IMR-90 (cell line): Measurements from ENCODE around the gene ATF7IP. TPM values are rescaled to one million over a fixed set of nuclear protein-coding genes. Genes with fewer than 3 reads are reported as not detected.

Experiments used
- ATAC-seq: fragments of 200-7000 bp; cut with Tn5 transposase; 2 replicates; pipeline ENCODE4 v1.9.1; 2020; ENCODE audit warnings: low read depth, mild to moderate bottlenecking, moderate library complexity
- BruUV-seq: library from RNA; stranded (reverse); fragments of 400-500 nt; replicated peaks from 2 replicates; lab custom pipeline; 2021; lab: Mats Ljungman, UMichigan
- CTCF ChIA-PET: fragments of 300-600 bp; formaldehyde crosslinking; extraction: SDS; loops from one replicate; lab custom pipeline; 2021; ENCODE audit warnings: antibody characterized with exemption; lab: Yijun Ruan, JAX
- POLR2A ChIA-PET: fragments of 300-600 bp; sonication (Branson Sonifier 250); formaldehyde crosslinking; loops from one replicate; lab custom pipeline; 2022; ENCODE audit warnings: antibody characterized with exemption; ENCODE audit not compliant: unreplicated experiment; lab: Charles Lee
- DNase-seq: peaks from one replicate; pipeline ENCODE4 v3.0.0; 2013
- H2AFZ ChIP-seq: replicated peaks from 2 replicates; pipeline ENCODE3; 2013; ENCODE audit warnings: low read length, mild to moderate bottlenecking; ENCODE audit not compliant: poor library complexity
- H2AK5ac ChIP-seq: 2 replicates; pipeline ENCODE4 v1.6.1; 2013; ENCODE audit warnings: low read depth, low read length, inconsistent platforms
- H2AK9ac ChIP-seq: replicated peaks from 2 replicates; pipeline ENCODE3; 2013; ENCODE audit warnings: mild to moderate bottlenecking, low read depth, low read length, moderate library complexity; ENCODE audit not compliant: poor library complexity
- H2BK120ac ChIP-seq: 2 replicates; pipeline ENCODE4 v1.6.1; 2013; ENCODE audit warnings: low read depth, low read length, inconsistent platforms
- H2BK15ac ChIP-seq: 3 replicates; pipeline ENCODE4 v1.6.1; 2013; ENCODE audit warnings: low read depth, low read length, inconsistent platforms
- H2BK20ac ChIP-seq: 2 replicates; pipeline ENCODE4 v1.6.1; 2013; ENCODE audit warnings: low read depth, mild to moderate bottlenecking, inconsistent platforms, low read length, moderate library complexity
- H2BK5ac ChIP-seq: 2 replicates; pipeline ENCODE4 v1.6.1; 2013; ENCODE audit warnings: mild to moderate bottlenecking, low read depth, low read length, inconsistent platforms; ENCODE audit not compliant: poor library complexity, severe bottlenecking
- H3K14ac ChIP-seq: replicated peaks from 2 replicates; pipeline ENCODE4 v1.6.1; 2013; ENCODE audit warnings: low read depth, low read length, inconsistent platforms
- H3K18ac ChIP-seq: 2 replicates; pipeline ENCODE4 v1.6.1; 2013; ENCODE audit warnings: low read depth, low read length, control low read depth
- H3K23ac ChIP-seq: 2 replicates; pipeline ENCODE4 v1.6.1; 2013; ENCODE audit warnings: low read depth, low read length, inconsistent platforms
- H3K27ac ChIP-seq: 2 replicates; pipeline ENCODE4 v1.5.1; 2013; ENCODE audit warnings: mild to moderate bottlenecking, control low read depth, low read length; ENCODE audit not compliant: insufficient read depth
- H3K27me3 ChIP-seq: 2 replicates; pipeline ENCODE4 v1.6.1; 2013; ENCODE audit warnings: low read length; ENCODE audit not compliant: control insufficient read depth, insufficient read depth
- H3K36me3 ChIP-seq: 2 replicates; pipeline ENCODE4 v1.6.1; 2013; ENCODE audit warnings: low read length, mixed read lengths; ENCODE audit not compliant: control insufficient read depth, insufficient read depth
- H3K4ac ChIP-seq: 2 replicates; pipeline ENCODE4 v1.6.1; 2013; ENCODE audit warnings: low read depth, low read length, inconsistent platforms
- H3K4me1 ChIP-seq: 2 replicates; pipeline ENCODE4 v1.6.1; 2013; ENCODE audit warnings: low read length, mixed read lengths; ENCODE audit not compliant: control insufficient read depth, insufficient read depth
- H3K4me2 ChIP-seq: 2 replicates; pipeline ENCODE4 v1.6.1; 2013; ENCODE audit warnings: low read depth, mild to moderate bottlenecking, control low read depth, low read length, moderate library complexity
- H3K4me3 ChIP-seq: 2 replicates; pipeline ENCODE4 v1.5.1; 2013; ENCODE audit warnings: low read depth, mild to moderate bottlenecking, control low read depth, low read length, moderate library complexity; ENCODE audit not compliant: insufficient read depth
- H3K56ac ChIP-seq: 2 replicates; pipeline ENCODE4 v1.6.1; 2013; ENCODE audit warnings: low read length, inconsistent platforms; ENCODE audit not compliant: insufficient read depth; ENCODE audit errors: extremely low read depth
- H3K79me1 ChIP-seq, 2 experiments: 2 replicates each; pipeline ENCODE4 v1.6.1; 2013; ENCODE audit warnings: low read length in 2 of 2, inconsistent platforms in 1 of 2, low read depth in 1 of 2
- H3K9ac ChIP-seq: 2 replicates; pipeline ENCODE4 v1.6.1; 2013; ENCODE audit warnings: low read depth, low read length, control low read depth
- H3K9me1 ChIP-seq: 2 replicates; pipeline ENCODE4 v1.6.1; 2013; ENCODE audit warnings: low read length, inconsistent platforms; ENCODE audit not compliant: insufficient read depth
- H3K9me3 ChIP-seq: 2 replicates; pipeline ENCODE4 v1.6.1; 2013; ENCODE audit warnings: low read length; ENCODE audit not compliant: control insufficient read depth, insufficient read depth
- H4K20me1 ChIP-seq: 2 replicates; pipeline ENCODE4 v1.6.1; 2013; ENCODE audit warnings: low read length, inconsistent platforms; ENCODE audit not compliant: insufficient read depth
- H4K5ac ChIP-seq: 2 replicates; pipeline ENCODE4 v1.6.1; 2013; ENCODE audit warnings: mild to moderate bottlenecking, low read depth, low read length, control low read depth
- H4K8ac ChIP-seq, 2 experiments: 2 replicates each; pipeline ENCODE4 v1.6.1; 2013; ENCODE audit warnings: low read depth in 2 of 2, low read length in 2 of 2, control low read depth in 1 of 2, inconsistent platforms in 1 of 2
- H4K91ac ChIP-seq: 2 replicates; pipeline ENCODE4 v1.6.1; 2013; ENCODE audit warnings: low read depth, low read length, inconsistent platforms; ENCODE audit not compliant: insufficient read depth
- BHLHE40 ChIP-seq: fragments of 150-350 bp; IDR thresholded peaks from 2 replicates; pipeline ENCODE4 v1.6.1; 2016; ENCODE audit warnings: mild to moderate bottlenecking, low read depth, low read length
- CEBPB ChIP-seq: IDR thresholded peaks from 2 replicates; pipeline ENCODE4 v1.6.1; 2012; ENCODE audit warnings: low read depth, low read length, improper control_type of control experiment
- CHD1 ChIP-seq: IDR thresholded peaks from 2 replicates; pipeline ENCODE4 v1.6.1; 2012; ENCODE audit warnings: low read depth, low read length, improper control_type of control experiment
- FOS ChIP-seq: fragments of 150-350 bp; IDR thresholded peaks from 2 replicates; pipeline ENCODE4 v1.6.1; 2016; ENCODE audit warnings: low read depth, low read length
- MAFK ChIP-seq: IDR thresholded peaks from 2 replicates; pipeline ENCODE4 v1.6.1; 2012; ENCODE audit warnings: low read depth, low read length, improper control_type of control experiment
- MAZ ChIP-seq: IDR thresholded peaks from 2 replicates; pipeline ENCODE4 v1.6.1; 2012; ENCODE audit warnings: low read depth, mild to moderate bottlenecking, low read length, improper control_type of control experiment, moderate library complexity, borderline replicate concordance
- MXI1 ChIP-seq: IDR thresholded peaks from 2 replicates; pipeline ENCODE4 v1.6.1; 2012; ENCODE audit warnings: low read depth, mild to moderate bottlenecking, low read length, moderate library complexity, borderline replicate concordance
- NFE2L2 ChIP-seq: fragments of 150-350 bp; IDR thresholded peaks from 2 replicates; pipeline ENCODE4 v1.6.1; 2016; ENCODE audit warnings: low read depth, mild to moderate bottlenecking, low read length
- POLR2A ChIP-seq: IDR thresholded peaks from 2 replicates; pipeline ENCODE4 v1.6.1; 2012; ENCODE audit warnings: mild to moderate bottlenecking, low read depth, low read length
- RAD21 ChIP-seq: IDR thresholded peaks from 2 replicates; pipeline ENCODE4 v1.6.1; 2012; ENCODE audit warnings: low read length, improper control_type of control experiment
- RCOR1 ChIP-seq: IDR thresholded peaks from 2 replicates; pipeline ENCODE4 v1.6.1; 2012; ENCODE audit warnings: mild to moderate bottlenecking, low read length, improper control_type of control experiment; ENCODE audit not compliant: insufficient replicate concordance
- RFX5 ChIP-seq: IDR thresholded peaks from 2 replicates; pipeline ENCODE4 v1.8.0; 2012; ENCODE audit warnings: low read depth, mild to moderate bottlenecking, low read length, moderate library complexity
- SMC3 ChIP-seq: fragments of 150-350 bp; IDR thresholded peaks from 2 replicates; pipeline ENCODE4 v1.6.1; 2016; ENCODE audit warnings: low read depth, mild to moderate bottlenecking, antibody characterized with exemption, low read length, moderate library complexity
- WGBS, 2 experiments: methylation state at CpG; one replicate each; pipeline versions ENCODE4 v1.1.5 to v1.1.7; 2013; ENCODE audit warnings: missing lambda C conversion rate in 2 of 2; ENCODE audit not compliant: insufficient read length in 1 of 2; ENCODE audit errors: extremely low coverage in 2 of 2; 5-methylcytosine and 5-hydroxymethylcytosine counted together
- dilution Hi-C: fragments of 300-500 bp; cut with HindIII; formaldehyde crosslinking; loops from one replicate; pipeline ENCODE4 v1.14.3; 2018; ENCODE audit warnings: low sequenced_read_pairs; ENCODE audit not compliant: unreplicated experiment
- in situ Hi-C: fragments of 300-500 bp; cut with MboI; formaldehyde crosslinking; loops from 3 replicates; pipeline ENCODE4 v1.14.3; 2019; ENCODE audit warnings: low sequenced_read_pairs, inconsistent platforms, mixed read lengths
- intact Hi-C: fragments of 100-400 bp; cut with micrococcal nuclease; formaldehyde crosslinking; loops from 2 replicates; pipeline ENCODE4 v1.10.0; 2022
- polyA plus RNA-seq, 3 experiments: library from polyadenylated mRNA; depleted of rRNA; stranded (reverse); fragments of >200 nt; gene quantifications; 2 replicates each; pipeline ENCODE4 v1.2.3, GENCODE V29; 2012; ENCODE audit warnings: low replicate concordance in 1 of 3
- total RNA-seq: library from RNA; depleted of rRNA; stranded (reverse); fragments of >200 nt; gene quantifications from 2 replicates; pipeline ENCODE4 v1.2.3, GENCODE V29; 2012
- TF ChIP-seq, protein P1 (sequence below): fragments of 150-350 bp; IDR thresholded peaks from 2 replicates; pipeline ENCODE4 v1.6.1; 2017; ENCODE audit warnings: mild to moderate bottlenecking, antibody characterized with exemption, low read length, low read depth
- TF ChIP-seq, protein P2 (sequence below): fragments of 150-350 bp; IDR thresholded peaks from 2 replicates; pipeline ENCODE4 v1.6.1; 2016; ENCODE audit warnings: low read depth, mild to moderate bottlenecking, low read length, moderate library complexity, borderline replicate concordance
- TF ChIP-seq, protein P3 (sequence below): conservative IDR thresholded peaks from 2 replicates; pipeline ENCODE4 v1.5.1; 2012; ENCODE audit warnings: mild to moderate bottlenecking, low read depth, low read length, improper control_type of control experiment

The ATF7IP gene
- total and polyA plus RNA-seq, 2 of the 4 experiments (the other 2 are of a cell fraction), result 9.4 to 22.8 TPM

DNA sequence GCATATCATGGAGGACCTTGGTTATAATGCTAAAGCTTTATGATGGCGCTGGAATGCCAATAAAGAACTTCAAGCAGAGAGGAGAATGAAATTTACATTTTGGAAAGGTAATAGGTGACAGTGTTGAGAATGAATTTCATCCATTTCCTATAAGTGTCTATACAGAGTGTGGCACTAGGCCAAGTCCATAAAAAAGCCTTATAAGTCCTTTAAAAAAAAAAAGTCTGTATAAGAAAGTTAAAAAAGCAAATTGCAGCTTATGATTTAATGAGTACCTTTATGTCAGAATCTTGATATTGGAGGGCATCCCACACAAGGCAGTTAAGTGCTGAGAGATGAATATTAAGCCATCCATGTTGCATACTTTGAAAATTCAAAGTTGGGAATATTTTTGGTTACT is 62.4 kb downstream of the ATF7IP start:
- ChIA-PET CTCF (no interaction called here), POLR2A (no interaction called here)

More for the DNA sequence above, 62.4 kb downstream of the ATF7IP start:
- no peak overlapping the region for H3K4ac ChIP-seq
- H3K27me3 ChIP-seq, result no peaks in the 10 kb centered on the region
- WGBS, 2 experiments, result no CpG with 5 or more reads among the region's 1 CpG
- no peak overlapping the region for H2AK9ac ChIP-seq
- H3K18ac ChIP-seq, result no peak overlapping the region
- H3K9ac ChIP-seq, result no peak overlapping the region
- H4K5ac ChIP-seq, result no peak overlapping the region
- BruUV-seq, result no TSS peak
- H2BK15ac ChIP-seq, result no peak overlapping the region
- H2AFZ ChIP-seq, result no peak overlapping the region
- H4K20me1 ChIP-seq, result no peaks in the 10 kb centered on the region; the same call in 1 of the 2 replicates
- H3K4me1 ChIP-seq, result no peaks in the 10 kb centered on the region
- DNase-seq, result no peak
- peaks cover 11% of the 10 kb centered on the region for H3K36me3 ChIP-seq
- no peaks in the 10 kb centered on the region; the same call in 1 of the 2 replicates for H3K9me3 ChIP-seq
- TF ChIP-seq, protein P1, sequence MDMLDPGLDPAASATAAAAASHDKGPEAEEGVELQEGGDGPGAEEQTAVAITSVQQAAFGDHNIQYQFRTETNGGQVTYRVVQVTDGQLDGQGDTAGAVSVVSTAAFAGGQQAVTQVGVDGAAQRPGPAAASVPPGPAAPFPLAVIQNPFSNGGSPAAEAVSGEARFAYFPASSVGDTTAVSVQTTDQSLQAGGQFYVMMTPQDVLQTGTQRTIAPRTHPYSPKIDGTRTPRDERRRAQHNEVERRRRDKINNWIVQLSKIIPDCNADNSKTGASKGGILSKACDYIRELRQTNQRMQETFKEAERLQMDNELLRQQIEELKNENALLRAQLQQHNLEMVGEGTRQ, result no peak
- TF ChIP-seq, protein P2, sequence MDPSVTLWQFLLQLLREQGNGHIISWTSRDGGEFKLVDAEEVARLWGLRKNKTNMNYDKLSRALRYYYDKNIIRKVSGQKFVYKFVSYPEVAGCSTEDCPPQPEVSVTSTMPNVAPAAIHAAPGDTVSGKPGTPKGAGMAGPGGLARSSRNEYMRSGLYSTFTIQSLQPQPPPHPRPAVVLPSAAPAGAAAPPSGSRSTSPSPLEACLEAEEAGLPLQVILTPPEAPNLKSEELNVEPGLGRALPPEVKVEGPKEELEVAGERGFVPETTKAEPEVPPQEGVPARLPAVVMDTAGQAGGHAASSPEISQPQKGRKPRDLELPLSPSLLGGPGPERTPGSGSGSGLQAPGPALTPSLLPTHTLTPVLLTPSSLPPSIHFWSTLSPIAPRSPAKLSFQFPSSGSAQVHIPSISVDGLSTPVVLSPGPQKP, result no peak
- no peak for TF ChIP-seq POLR2A
- TF ChIP-seq CEBPB, result no peak
- no peak for TF ChIP-seq CHD1
- no peak for TF ChIP-seq SMC3
- TF ChIP-seq FOS, result no peak
- TF ChIP-seq BHLHE40, result no peak
- no peak for TF ChIP-seq RCOR1
- TF ChIP-seq, protein P3, sequence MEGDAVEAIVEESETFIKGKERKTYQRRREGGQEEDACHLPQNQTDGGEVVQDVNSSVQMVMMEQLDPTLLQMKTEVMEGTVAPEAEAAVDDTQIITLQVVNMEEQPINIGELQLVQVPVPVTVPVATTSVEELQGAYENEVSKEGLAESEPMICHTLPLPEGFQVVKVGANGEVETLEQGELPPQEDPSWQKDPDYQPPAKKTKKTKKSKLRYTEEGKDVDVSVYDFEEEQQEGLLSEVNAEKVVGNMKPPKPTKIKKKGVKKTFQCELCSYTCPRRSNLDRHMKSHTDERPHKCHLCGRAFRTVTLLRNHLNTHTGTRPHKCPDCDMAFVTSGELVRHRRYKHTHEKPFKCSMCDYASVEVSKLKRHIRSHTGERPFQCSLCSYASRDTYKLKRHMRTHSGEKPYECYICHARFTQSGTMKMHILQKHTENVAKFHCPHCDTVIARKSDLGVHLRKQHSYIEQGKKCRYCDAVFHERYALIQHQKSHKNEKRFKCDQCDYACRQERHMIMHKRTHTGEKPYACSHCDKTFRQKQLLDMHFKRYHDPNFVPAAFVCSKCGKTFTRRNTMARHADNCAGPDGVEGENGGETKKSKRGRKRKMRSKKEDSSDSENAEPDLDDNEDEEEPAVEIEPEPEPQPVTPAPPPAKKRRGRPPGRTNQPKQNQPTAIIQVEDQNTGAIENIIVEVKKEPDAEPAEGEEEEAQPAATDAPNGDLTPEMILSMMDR, result no peak
- no peak for TF ChIP-seq MXI1
- TF ChIP-seq RAD21, result no peak
- no peak for TF ChIP-seq MAFK
- no peak for TF ChIP-seq NFE2L2
- TF ChIP-seq MAZ, result no peak
- TF ChIP-seq RFX5, result no peak
- H4K8ac ChIP-seq, result no peak overlapping the region
- in situ Hi-C loops, result no loop called here
- no peaks in the 10 kb centered on the region for H3K9me1 ChIP-seq
- no peak overlapping the region for H3K4me2 ChIP-seq
- no peak overlapping the region for H2BK20ac ChIP-seq
- H3K14ac ChIP-seq, result no peak overlapping the region
- no peak overlapping the region for H3K56ac ChIP-seq
- intact Hi-C loops, result no loop called here
- peaks cover 14 to 22% of the 10 kb centered on the region in 2 experiments for H3K79me1 ChIP-seq
- no peak overlapping the region for H4K91ac ChIP-seq
- dilution Hi-C loops, result no loop called here
- H2BK5ac ChIP-seq, result no peak overlapping the region
- H3K23ac ChIP-seq, result no peak overlapping the region
- H2BK120ac ChIP-seq, result no peak overlapping the region
- H2AK5ac ChIP-seq, result no peak overlapping the region
- ATAC-seq, result no peak
- no peak overlapping the region for H3K27ac ChIP-seq
- no peak overlapping the region for H3K4me3 ChIP-seq
